Fibroblast of pulmonary artery (primary cell): ENCODE results near the gene PIGV.

ENCODE experiments used
- DNase-seq: peaks from one replicate; pipeline ENCODE4 v3.0.0-alpha.2; 2010; ENCODE audit warnings: low read depth
- H3K4me3 ChIP-seq: replicated peaks from 2 replicates; pipeline ENCODE4 v1.5.1; 2011; ENCODE audit warnings: low read depth, mild to moderate bottlenecking, control low read depth, low read length, moderate library complexity
- CTCF ChIP-seq: IDR thresholded peaks from 2 replicates; pipeline ENCODE4 v1.5.1; 2011; ENCODE audit warnings: mild to moderate bottlenecking, control low read depth, low read length, inconsistent platforms; ENCODE audit errors: missing control alignments

The PIGV gene

GRCh38 chr1:26811057-26811456, 23.3 kb downstream of the PIGV start:
- H3K4me3 ChIP-seq, result no peak overlapping the region
- DNase-seq, result no peak
- no peak for TF ChIP-seq CTCF

GRCh38 chr1:26811708-26812107, 24.0 kb downstream of the PIGV start:
- no peak overlapping the region for H3K4me3 ChIP-seq
- TF ChIP-seq CTCF, result no peak
- no peak for DNase-seq

GRCh38 chr1:26814377-26814776, 26.6 kb downstream of the PIGV start:
- no peak overlapping the region for H3K4me3 ChIP-seq
- DNase-seq, result no peak
- no peak for TF ChIP-seq CTCF

- TF ChIP-seq CTCF, result no peak
- no peak overlapping the region for H3K4me3 ChIP-seq
- no peak for DNase-seq
Measured at GRCh38 chr1:26814893-26815292, 27.1 kb downstream of the PIGV start.

- peak; percentile 9 for TF ChIP-seq CTCF
- no peak for DNase-seq
- H3K4me3 ChIP-seq, result no peak overlapping the region
Measured at GRCh38 chr1:26820784-26821269, 33.1 kb downstream of the PIGV start.

- no peak overlapping the region for H3K4me3 ChIP-seq
- no peak for DNase-seq
- no peak for TF ChIP-seq CTCF
Measured at GRCh38 chr1:26822737-26823395, 35.1 kb downstream of the PIGV start.

- TF ChIP-seq CTCF, result no peak
- H3K4me3 ChIP-seq, result no peak overlapping the region
- no peak for DNase-seq
Measured at GRCh38 chr1:26824731-26825130, 37.0 kb downstream of the PIGV start.
